Fibroblast of villous mesenchyme (primary cell): ENCODE measurements around the gene IVL. TPM values are rescaled to one million over a fixed set of nuclear protein-coding genes. Genes with fewer than 3 reads are reported as not detected.

Source experiments
- DNase-seq: peaks from one replicate; pipeline ENCODE4 v3.0.0-alpha.2; 2010; ENCODE audit warnings: low read depth
- H3K4me3 ChIP-seq: 2 replicates; pipeline ENCODE4 v1.5.1; 2011; ENCODE audit warnings: low read depth, mild to moderate bottlenecking, low read length
- CTCF ChIP-seq: IDR thresholded peaks from 2 replicates; pipeline ENCODE4 v1.5.1; 2012; ENCODE audit warnings: low read depth, mild to moderate bottlenecking, low read length; ENCODE audit not compliant: insufficient read depth
- total RNA-seq: library from RNA; depleted of rRNA; stranded (reverse); fragments of >200 nt; gene quantifications from 2 replicates; pipeline ENCODE4 v1.2.3, GENCODE V29; 2012

Gene IVL
- total RNA-seq, 1 donor, result not detected

- peak; percentile 88 for TF ChIP-seq CTCF
- peak; percentile 47 for DNase-seq
- no peak overlapping the region for H3K4me3 ChIP-seq
Measured at GRCh38 chr1:152869808-152870419, 38.4 kb upstream of the IVL start.

GRCh38 chr1:152870831-152871730 is 37.3 kb upstream of the IVL start:
- DNase-seq, result no peak
- peak; percentile 27 for TF ChIP-seq CTCF
- H3K4me3 ChIP-seq, result no peak overlapping the region

GRCh38 chr1:152871731-152872126 is 36.6 kb upstream of the IVL start:
- no peak overlapping the region for H3K4me3 ChIP-seq
- TF ChIP-seq CTCF, result no peak
- DNase-seq, result no peak

- no peak overlapping the region for H3K4me3 ChIP-seq
- TF ChIP-seq CTCF, result no peak
- DNase-seq, result no peak
Measured at GRCh38 chr1:152873495-152873894, 34.9 kb upstream of the IVL start.

- no peak overlapping the region for H3K4me3 ChIP-seq
- TF ChIP-seq CTCF, result no peak
- DNase-seq, result no peak
Measured at GRCh38 chr1:152876827-152877226, 31.5 kb upstream of the IVL start.

GRCh38 chr1:152878042-152878441 is 30.3 kb upstream of the IVL start, which contains the start of gene SMCP:
TSS of gene SMCP (plus strand) at chr1:152878322. CDS start at chr1:152884423, 6,101 bp downstream.
- H3K4me3 ChIP-seq, result no peak within 1 kb of the TSS
- no peak for DNase-seq
- no peak for TF ChIP-seq CTCF
